Measurements from ENCODE around the gene LRIF1. TPM values are rescaled to one million over a fixed set of nuclear protein-coding genes. Genes with fewer than 3 reads are reported as not detected.
A peak's percentile ranks its signal among the peaks of the same experiment; 100 is the strongest.
"Not testable (repeated sequence)": the region's sequence is repeated elsewhere in the genome, so short reads cannot be mapped to it uniquely, and the experiment has no call there.

Gene LRIF1
- total RNA-seq = 7.8 and 8.5 TPM in 2 replicates

DNA sequence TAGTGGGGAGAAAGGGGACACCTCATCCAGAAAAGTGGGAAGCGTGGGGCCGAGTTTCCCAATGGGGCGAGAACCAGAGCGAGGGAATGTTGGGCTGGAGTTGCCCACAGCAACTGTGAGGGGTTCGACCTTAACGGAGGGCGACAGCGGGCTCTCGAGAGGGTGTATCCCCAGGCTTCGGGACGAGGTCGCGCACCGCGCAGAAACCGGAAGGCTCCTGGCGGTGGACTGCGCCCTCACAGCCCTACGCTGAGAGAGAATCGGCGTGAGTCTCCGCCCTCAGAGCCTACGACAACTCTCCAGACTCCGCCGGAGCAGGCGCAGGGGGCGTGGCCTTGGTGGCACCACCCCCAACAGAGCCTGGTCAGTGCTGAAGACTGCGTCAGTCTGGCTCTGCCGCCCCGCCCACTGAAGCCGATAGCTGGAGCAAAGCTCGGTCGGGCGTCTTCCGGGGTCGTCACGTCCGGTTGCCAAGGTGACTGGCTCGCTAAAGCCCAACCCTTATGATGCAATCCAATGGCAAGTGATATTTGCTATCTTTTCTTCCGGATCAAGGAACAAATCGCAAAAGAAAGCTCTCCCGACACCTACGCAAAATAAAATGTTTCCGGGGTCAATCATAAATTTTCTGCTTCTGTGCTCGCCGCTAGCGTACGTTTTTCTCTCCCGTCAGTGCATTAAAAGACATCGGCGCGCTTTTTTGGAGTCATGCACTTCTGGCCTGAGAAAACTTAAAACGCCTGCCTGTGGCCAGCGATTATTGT lies at the start of gene LRIF1:
LRIF1 (minus strand) TSS at position 232 of the 764 bp plus-strand sequence. CDS start 234 bp downstream, outside the sequence.
- DNase-seq (ENCODE audit: low read depth in 2 of 2) = peak; percentile 99 to 100

- no peak for DNase-seq (ENCODE audit: low read depth in 2 of 2)
These were observed 44.3 kb upstream of the LRIF1 start for GRCh38 chr1:111008031-111008430.

GRCh38 chr1:111006556-111006955 lies 42.8 kb upstream of the LRIF1 start:
- DNase-seq (ENCODE audit: low read depth in 2 of 2) = no peak

- not testable (repeated sequence) for DNase-seq (ENCODE audit: low read depth in 2 of 2)
These were observed 35.9 kb upstream of the LRIF1 start for GRCh38 chr1:110999607-111000006.

DNA sequence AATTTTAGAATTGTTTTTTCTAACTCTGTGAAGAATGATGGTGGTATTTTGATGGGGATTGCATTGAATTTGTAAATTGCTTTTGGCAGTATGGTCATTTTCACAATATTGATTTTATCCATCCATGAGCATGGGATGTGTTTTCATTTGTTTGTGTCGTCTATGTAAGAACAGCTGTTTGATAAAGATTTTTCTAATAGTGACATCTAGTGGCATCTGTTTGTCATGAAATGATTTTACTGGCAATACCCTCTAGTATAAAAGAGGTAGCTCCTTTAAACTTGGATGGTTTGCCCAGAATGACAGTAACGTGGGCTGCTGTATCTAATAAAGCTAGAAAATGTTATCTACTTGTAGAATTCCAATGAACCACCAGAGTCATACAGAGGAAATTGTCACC lies 28.6 kb upstream of the LRIF1 start:
- peak; percentile 17 to 31 for DNase-seq (ENCODE audit: low read depth in 2 of 2)

DNA sequence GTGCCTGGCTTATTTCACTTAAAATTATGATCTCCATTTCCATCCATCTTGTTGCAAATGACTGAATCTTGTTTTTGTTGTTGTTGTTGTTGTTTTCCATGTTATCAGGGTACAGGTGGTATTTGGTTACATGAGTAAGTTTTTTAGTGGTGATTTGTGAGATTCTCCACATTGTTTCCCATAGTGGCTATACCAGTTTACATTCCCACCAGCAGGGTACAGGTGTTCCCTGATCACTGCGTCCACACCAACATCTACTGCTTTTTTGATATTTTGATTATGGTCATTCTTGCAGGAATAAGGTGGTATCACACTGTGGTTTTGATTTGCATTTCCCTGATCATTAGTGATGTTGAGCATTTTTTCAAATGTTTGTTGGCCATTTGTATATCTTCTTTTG lies 27.6 kb upstream of the LRIF1 start:
- not testable (repeated sequence) for DNase-seq (ENCODE audit: low read depth in 2 of 2)

DNA sequence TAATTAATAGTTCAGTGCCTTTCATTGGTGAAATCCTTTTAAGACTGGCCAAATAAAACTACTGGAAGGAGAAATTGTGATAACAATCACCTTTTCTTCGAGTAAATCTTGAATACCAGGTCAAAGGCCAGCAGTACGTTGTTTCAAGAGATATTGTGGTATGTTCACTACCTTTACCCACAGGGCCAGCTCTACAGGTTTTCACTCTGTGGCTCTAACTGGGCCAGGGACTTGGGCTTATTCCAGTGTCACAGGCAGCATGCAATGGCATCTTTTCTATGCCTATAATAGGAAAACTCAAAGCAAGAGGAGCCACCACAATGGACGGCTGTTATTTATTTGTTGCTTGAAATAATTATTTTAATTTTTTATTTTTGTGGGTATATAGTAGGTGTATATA lies 26.8 kb upstream of the LRIF1 start:
- no peak for DNase-seq (ENCODE audit: low read depth in 2 of 2)

DNA sequence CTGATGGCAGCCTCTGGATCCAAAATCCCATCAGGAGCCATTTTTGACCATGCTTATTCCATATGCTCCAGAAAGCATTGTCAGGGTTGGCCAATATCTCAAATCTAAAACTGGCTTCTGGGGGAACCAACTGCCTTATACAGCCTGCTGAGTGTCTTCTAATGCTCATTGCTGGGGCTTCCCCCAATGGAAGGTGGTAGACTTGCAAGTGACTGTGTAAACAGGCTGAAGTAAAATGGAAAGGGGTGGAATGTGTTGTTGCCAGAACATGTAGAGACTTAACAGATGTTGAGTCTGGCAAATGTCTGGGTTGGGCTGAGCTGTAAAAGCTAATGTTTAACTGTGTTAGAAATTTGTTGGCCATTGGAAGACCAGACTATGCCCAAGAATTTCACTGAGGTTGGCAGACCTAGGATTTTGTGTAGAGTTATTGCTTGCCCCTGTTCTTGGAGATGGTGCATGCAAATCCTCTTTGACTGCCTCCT lies 22.7 kb upstream of the LRIF1 start:
- no peak for DNase-seq (ENCODE audit: low read depth in 2 of 2)

DNA sequence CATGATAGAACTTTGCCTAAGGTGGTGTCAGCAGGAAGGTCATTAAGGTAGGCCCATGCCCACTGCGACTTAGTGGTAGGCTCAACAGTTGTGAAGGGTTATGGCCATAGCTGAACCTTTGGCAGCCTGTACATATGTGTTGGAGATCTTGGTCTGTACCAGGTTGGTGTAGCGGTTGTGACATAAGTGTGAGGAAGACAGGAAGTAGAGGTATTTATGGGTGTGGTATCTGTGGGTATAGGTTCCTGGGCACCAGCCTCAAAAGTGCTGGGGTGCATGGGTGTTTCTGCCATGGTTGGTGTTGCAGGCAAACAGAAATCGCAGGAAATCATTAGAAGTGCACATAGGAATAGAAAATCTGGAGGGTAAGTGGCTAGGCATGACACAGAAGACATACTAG lies 18.6 kb upstream of the LRIF1 start:
- no peak for DNase-seq (ENCODE audit: low read depth in 2 of 2)

DNA sequence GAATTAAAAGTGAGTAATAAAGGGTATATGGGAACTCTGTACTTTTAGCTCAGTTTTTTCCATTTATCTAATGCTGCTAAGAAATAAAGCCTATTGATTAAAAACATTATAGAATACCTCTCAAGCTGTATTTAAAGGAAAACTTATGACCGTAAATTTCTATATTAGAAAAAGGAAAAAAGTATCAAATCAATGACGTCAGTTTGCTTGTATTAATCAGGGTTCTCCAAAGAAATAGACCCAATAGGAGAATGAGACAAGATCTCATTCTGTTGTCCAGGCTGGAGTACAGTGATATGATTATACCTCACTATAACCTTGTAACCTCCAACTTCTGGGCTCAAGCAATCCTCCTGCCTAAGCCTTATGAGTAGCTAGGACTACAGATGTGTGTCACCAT lies 15.4 kb upstream of the LRIF1 start:
- DNase-seq (ENCODE audit: low read depth in 2 of 2) = no peak

DNA sequence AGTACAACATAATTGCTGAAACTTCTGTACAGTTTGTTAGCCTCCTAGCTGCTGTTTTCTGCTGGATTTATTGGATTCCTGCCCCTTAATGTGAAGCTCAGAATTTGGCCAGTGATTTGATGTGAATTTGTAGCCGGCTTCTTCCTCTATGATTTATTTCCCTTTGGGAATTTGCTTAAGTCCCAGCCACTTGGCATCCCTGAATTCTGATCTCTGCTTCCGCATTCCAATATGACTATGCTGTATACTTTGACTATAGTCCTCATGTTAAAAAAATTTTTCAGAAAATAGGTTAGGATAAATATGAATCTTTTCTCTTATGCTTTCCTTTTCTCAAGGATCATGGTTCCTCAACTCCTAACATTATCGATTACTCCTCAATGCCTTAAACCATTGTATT lies 12.4 kb upstream of the LRIF1 start:
- DNase-seq (ENCODE audit: low read depth in 2 of 2) = no peak

- no peak for DNase-seq (ENCODE audit: low read depth in 2 of 2)
These were observed 11.5 kb upstream of the LRIF1 start for GRCh38 chr1:110975265-110975664.

DNA sequence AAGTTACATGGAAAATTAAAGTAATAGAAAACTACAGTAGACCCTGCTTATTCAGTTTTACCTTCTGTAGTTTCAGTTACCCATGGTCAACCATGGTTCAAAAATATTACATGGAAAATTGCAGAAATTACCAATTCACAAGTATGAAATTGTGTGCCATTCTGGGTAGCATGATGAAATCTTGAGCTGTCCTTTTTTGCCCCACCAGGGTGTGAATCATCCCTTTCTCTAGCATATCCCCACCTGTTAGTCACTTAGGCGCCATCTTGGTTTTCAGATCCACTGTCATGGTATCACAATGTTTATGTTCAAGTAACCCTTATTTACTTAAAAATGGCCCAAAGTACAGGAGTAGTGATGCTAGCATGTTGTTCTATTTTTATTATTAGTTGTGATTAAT lies 3.5 kb upstream of the LRIF1 start:
- DNase-seq (ENCODE audit: low read depth in 2 of 2) = no peak

DNA sequence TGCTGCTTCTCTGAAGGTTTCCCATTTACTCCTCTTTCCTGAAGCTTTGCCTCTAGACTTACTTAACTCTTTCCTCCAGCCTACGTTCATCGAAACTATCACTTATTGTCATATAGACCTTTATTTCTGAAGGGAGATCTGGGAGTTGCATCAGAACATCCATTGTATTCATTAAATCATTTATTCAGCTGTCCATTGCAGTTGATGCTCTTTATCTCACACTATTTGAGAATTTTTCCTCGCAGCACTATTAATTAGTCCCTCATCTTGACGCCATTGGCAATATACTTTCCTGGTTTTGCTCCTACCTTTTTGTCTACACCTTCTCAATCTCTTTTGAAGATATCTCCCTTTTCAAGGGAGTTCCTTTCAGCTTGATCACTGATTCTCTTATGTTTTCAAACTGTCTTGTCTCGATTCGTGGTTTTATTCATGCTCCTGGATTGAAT lies 757 bp upstream of the LRIF1 start:
- DNase-seq (ENCODE audit: low read depth in 2 of 2) = peak in 1 of 2 donors; percentile 0

DNA sequence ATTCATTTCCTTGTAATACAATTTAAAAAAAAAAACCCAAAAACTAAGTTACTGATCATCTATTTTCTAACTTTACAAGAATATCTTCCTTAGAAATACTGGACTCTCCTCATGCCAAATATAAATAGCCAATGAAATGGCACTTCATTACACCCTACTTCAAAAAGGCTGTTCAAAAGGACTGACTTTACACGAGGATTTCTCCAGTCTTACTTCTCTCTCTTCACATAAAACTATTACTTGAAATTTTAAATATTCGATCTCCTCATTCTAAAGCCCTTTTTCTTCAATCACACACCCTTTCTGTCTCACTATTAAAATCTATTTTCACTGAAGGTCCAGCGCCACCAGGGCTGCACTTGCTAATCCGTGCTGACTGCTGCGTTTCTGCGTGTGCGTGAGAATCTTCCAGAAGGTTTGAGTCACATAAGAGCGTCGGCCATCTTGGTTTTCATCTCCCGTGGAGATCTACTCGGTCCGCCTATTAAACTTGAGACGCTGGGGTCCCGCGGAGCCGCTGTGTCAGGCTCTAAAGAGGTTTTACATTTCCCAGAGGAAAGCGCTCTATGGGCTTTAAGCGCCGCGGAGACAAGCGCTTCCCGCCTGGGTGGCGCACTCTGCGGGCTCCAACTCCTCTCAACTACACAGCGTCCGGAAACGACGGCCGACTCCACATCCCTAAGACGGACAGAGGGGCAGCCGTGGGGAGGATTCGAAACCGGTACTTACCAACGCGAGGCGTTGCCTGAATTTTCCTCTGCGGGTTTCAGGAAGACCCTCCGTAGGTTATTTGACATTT lies 631 bp downstream of the LRIF1 start:
- DNase-seq (ENCODE audit: low read depth in 2 of 2) = peak; percentile 84 to 85

- no peak for DNase-seq (ENCODE audit: low read depth in 2 of 2)
These were observed 1.8 kb downstream of the LRIF1 start for GRCh38 chr1:110961902-110962301.

DNA sequence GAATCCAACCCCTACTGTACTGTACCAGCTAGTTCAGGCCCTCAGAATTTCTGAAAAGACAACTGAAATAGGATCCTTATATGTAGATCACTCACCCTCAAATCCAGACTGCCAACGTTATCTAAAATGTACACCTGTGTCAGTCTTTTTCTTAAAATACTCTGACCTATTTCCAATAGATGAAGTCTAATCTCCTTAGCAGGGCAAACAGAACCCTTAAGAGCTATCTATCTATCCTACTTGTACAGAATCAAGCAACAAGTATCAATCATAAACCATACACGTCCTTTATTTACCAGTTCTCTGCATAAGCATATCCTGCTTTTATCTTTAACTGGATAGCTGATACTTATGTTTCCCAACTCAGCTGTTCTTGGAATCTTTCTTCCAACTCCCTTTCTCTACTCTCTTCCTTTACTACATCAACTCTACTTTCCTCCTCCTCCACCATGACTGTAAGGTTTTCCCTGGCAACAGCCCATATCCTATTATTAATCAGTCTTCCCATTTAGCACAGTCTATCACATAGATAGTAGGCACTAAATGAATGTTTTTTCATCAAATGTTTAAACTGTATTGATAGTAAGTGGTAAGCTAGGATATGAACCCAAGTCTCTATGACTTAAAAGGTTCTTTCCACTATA lies 2.8 kb downstream of the LRIF1 start:
- DNase-seq (ENCODE audit: low read depth in 2 of 2) = no peak

DNA sequence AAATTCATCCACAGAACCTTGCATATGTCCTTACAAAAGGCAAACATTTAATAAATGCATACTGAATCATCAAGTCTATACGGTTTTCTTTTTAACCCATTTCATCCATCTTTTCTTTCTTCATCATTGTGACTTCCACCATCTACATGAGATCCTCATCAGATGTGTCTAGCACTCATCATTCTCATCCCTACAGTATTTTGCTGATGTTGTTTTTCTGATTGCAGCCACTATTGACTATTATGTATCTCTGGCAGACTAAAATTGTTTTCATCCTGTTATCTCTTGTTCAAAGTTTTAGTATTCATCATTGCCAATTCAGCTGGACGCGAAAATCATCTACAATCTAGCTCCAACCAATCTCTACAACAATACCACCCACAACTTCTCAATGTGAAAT lies 5.9 kb downstream of the LRIF1 start:
- no peak for DNase-seq (ENCODE audit: low read depth in 2 of 2)

DNA sequence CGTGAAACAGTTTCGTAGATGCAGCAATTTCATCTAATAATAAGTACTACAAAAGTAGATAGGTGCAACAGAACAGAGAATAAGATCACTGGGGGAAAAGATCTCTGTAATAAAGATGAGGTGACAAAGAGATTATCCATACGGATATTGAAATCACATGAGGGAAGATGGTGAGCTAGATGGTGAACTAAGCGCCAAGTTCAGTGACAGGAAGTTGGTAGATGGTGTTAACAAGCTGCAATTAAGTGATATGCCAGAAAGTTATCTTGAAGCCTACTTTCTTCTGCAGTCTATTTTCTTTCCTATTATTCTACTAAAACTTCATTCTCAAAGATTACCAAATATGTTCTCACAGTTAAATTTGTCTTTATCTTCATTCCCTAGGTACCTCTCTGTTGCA lies 7.1 kb downstream of the LRIF1 start:
- DNase-seq (ENCODE audit: low read depth in 2 of 2) = no peak

DNA sequence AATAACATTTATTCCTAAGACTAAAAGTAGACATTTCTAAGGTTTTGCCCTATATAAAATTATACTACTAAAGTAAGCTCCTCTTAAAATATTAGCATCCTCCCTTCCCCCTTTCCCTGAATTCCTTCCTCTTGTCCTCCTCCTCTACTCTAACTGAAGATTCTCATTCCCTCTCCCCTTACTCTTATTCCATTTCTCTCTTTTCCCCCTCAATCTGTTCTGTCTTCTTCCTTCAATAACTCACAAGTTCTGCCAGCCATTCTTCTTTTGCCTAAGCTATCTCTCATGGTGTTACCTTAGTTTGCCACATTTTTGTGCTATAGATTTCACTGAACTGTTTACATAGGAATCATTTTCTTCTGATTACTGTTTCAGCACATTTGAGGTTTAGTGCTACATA lies 10.7 kb downstream of the LRIF1 start:
- no peak for DNase-seq (ENCODE audit: low read depth in 2 of 2)

DNA sequence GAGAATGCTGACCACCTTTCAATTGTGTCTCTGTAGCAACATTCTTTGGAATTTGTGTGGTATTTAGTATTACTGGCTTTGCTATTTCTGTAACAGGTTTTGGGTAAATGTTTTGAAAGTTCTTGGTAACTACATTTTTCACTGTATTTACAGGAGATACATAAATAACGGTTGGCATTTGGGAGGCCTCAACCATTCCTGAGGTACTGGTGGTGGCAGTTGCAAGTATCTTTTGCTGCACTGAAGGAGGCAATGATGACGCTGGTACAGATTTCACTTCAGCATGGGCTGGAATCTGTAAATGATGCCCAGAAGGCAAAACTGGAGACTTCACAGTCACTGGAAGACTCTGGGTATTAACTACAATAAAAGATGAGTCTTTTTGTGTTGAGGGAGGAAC lies 11.7 kb downstream of the LRIF1 start:
- no peak for DNase-seq (ENCODE audit: low read depth in 2 of 2)

DNA sequence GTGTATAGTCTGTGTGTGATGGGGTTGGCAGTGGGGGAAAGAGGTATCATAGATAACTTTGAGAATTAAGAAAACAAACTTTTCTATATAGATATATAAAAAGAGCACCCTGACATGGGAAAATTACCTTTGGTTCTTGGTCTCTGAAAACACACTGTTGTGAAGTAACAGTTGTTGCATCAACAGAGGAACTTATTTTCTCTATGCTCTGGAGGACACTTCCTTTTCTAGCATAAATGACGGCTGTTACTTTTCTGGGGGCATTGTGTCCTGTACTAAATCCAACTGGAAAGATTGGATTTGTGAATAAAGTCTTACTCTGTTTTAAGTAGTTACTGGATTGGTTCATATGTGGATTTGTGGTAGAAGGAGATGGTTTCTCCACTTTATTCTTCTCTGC lies 12.6 kb downstream of the LRIF1 start:
- no peak for DNase-seq (ENCODE audit: low read depth in 2 of 2)
